ENCODE data around the gene TMEM165. TPM values are rescaled to one million over a fixed set of nuclear protein-coding genes. Genes with fewer than 3 reads are reported as not detected.
"Not testable (repeated sequence)": the region's sequence is repeated elsewhere in the genome, so short reads cannot be mapped to it uniquely, and the experiment has no call there.

TMEM165 gene
- total RNA-seq, 3 donors from 2014 or later (not counting 1 experiment from before 2014, with no cell fraction given): 86.9 to 113 (median 102) TPM

DNA sequence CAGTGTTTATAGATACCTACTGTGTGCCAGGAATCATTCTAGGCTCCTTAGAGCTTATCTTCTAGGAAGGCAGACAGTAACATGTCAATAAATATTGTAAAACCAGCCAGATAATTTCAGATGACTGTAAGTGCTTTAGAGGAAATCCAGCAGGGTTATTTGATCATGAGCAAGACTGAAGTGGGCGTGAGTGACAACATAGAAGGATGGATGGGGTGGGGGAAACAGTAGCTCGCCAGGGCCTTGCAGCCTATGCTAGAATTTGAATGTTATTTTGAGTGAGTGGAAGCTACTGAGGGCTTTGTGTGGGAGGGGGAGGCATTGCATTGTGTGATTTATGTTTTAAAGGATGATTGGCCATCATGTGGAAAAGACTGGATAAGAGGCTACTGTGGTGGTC, 43.0 kb upstream of the TMEM165 start:
- Histone ChIP-seq H3K4me3 (ENCODE audit: low read length) (no peak overlapping the region), H3K27ac (ENCODE audit: low read length) (no peak overlapping the region), H3K27me3 (ENCODE audit: control insufficient read depth, insufficient read depth, low read length) (no peaks in the 10 kb centered on the region), H3K9me3 (ENCODE audit: control insufficient read depth, insufficient read depth, low read length) (no peaks in the 10 kb centered on the region), H3K4me1 (ENCODE audit: control insufficient read depth, insufficient read depth, low read length) (no peaks in the 10 kb centered on the region), H3K36me3 (ENCODE audit: control insufficient read depth, insufficient read depth, low read length) (no peaks in the 10 kb centered on the region)
- Mint-ChIP-seq H3K27me3 (ENCODE audit: low read depth in 2 of 2) (no peaks in the 10 kb centered on the region), H3K9me3 (no peaks in the 10 kb centered on the region), H3K27ac (no peak overlapping the region), H3K4me3 (no peak overlapping the region), H3K36me3 (no peaks in the 10 kb centered on the region), H3K4me1 (no peaks in the 10 kb centered on the region)
- TF ChIP-seq, protein P1, sequence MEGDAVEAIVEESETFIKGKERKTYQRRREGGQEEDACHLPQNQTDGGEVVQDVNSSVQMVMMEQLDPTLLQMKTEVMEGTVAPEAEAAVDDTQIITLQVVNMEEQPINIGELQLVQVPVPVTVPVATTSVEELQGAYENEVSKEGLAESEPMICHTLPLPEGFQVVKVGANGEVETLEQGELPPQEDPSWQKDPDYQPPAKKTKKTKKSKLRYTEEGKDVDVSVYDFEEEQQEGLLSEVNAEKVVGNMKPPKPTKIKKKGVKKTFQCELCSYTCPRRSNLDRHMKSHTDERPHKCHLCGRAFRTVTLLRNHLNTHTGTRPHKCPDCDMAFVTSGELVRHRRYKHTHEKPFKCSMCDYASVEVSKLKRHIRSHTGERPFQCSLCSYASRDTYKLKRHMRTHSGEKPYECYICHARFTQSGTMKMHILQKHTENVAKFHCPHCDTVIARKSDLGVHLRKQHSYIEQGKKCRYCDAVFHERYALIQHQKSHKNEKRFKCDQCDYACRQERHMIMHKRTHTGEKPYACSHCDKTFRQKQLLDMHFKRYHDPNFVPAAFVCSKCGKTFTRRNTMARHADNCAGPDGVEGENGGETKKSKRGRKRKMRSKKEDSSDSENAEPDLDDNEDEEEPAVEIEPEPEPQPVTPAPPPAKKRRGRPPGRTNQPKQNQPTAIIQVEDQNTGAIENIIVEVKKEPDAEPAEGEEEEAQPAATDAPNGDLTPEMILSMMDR (IDR thresholded peaks at IDR 0.05): no peak
- ATAC-seq (no peak), DNase-seq (no peak)
- 95% methylated on average over 2 of the region's 2 CpGs for WGBS (ENCODE audit: insufficient coverage)
- intact Hi-C loops (cut with micrococcal nuclease): no loop called here

DNA sequence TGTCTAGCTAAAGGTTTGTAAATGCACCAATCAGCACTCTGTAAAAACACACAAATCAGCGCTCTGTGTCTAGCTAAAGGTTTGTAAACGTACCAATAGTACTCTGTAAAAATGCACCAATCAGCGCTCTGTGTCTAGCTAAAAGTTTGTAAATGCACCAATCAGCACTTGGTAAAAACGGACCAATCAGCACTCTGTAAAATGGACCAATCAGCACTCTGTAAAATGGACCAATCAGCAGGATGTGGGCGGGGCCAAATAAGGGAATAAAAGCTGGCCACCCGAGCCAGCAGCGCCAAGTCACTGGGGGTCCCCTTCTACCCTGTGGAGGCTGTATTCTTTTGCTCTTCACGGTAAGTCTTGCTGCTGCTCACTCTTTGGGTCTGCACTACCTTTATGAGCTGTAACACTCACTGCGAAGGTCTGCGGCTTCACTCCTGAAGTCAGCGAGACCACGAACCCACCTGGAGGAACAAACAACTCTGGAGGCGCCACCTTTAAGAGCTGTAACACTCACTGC, 42.5 kb upstream of the TMEM165 start:
- H3K4me1 Mint-ChIP-seq; H3K9me3 Mint-ChIP-seq; H3K27ac Mint-ChIP-seq; DNase-seq; H3K27me3 Mint-ChIP-seq (ENCODE audit: low read depth in 2 of 2); H3K4me3 Mint-ChIP-seq; intact Hi-C loops (cut with micrococcal nuclease); H3K27ac ChIP-seq (ENCODE audit: low read length); H3K4me1 ChIP-seq (ENCODE audit: control insufficient read depth, insufficient read depth, low read length); H3K36me3 Mint-ChIP-seq; ATAC-seq; H3K27me3 ChIP-seq (ENCODE audit: control insufficient read depth, insufficient read depth, low read length); H3K36me3 ChIP-seq (ENCODE audit: control insufficient read depth, insufficient read depth, low read length); H3K9me3 ChIP-seq (ENCODE audit: control insufficient read depth, insufficient read depth, low read length); H3K4me3 ChIP-seq (ENCODE audit: low read length): not testable (repeated sequence)
- WGBS (ENCODE audit: insufficient coverage): over 99% methylated on average over 13 of the region's 13 CpGs

DNA sequence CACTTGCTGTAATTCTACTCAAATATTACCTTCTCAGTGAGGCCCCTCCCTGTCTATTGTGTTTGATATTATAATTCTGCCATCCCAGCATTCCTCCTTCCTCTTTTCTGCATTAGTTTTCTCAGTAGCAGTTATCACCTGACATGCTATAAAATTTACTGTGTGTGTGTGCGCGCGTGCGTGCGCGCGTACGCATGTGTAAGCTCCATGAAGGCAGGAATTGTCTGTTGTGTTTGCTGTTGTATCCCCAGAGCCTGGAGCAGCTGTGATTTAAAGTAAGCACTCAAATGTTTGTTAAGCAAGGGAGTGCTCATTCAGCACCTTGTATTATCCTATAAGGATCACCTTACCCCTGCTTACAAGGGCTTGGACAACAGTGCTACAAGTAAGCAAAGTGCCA, 41.1 kb upstream of the TMEM165 start:
- DNase-seq: no peak
- Histone ChIP-seq H3K27ac (ENCODE audit: low read length) (no peak overlapping the region), H3K4me3 (ENCODE audit: low read length) (no peak overlapping the region), H3K36me3 (ENCODE audit: control insufficient read depth, insufficient read depth, low read length) (no peaks in the 10 kb centered on the region), H3K27me3 (ENCODE audit: control insufficient read depth, insufficient read depth, low read length) (no peaks in the 10 kb centered on the region), H3K4me1 (ENCODE audit: control insufficient read depth, insufficient read depth, low read length) (no peaks in the 10 kb centered on the region), H3K9me3 (ENCODE audit: control insufficient read depth, insufficient read depth, low read length) (no peaks in the 10 kb centered on the region)
- H3K27me3 Mint-ChIP-seq (ENCODE audit: low read depth in 2 of 2): no peaks in the 10 kb centered on the region
- TF ChIP-seq, protein P1 (IDR thresholded peaks at IDR 0.05): no peak
- 86% methylated on average over 8 of the region's 8 CpGs for WGBS (ENCODE audit: insufficient coverage)
- ATAC-seq: no peak
- no peak overlapping the region for H3K27ac Mint-ChIP-seq
- no peaks in the 10 kb centered on the region for H3K36me3 Mint-ChIP-seq
- no peak overlapping the region for H3K4me3 Mint-ChIP-seq
- no peaks in the 10 kb centered on the region for H3K9me3 Mint-ChIP-seq
- H3K4me1 Mint-ChIP-seq: no peaks in the 10 kb centered on the region
- intact Hi-C loops (cut with micrococcal nuclease): no loop called here

DNA sequence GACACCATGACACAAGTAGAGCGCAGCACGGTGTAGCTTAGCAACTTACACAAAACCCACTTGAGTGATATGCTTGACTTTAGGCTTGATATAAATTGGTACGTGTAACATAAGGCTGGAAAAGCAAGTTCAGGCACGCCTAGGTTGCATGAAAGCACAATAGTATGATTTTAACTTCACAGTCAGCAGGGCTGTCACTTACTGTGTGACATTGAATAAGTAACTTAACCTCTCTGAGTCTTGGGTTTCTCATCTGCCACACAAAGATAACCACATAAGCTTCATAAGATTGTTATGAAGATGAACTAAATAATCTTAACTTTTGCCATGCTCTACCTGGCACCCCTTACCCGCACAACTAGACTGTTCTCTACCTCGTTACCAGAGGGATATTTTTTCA, 40.2 kb upstream of the TMEM165 start:
- Mint-ChIP-seq H3K27ac (no peak overlapping the region), H3K9me3 (no peaks in the 10 kb centered on the region), H3K4me3 (no peak overlapping the region), H3K27me3 (ENCODE audit: low read depth in 2 of 2) (no peaks in the 10 kb centered on the region), H3K4me1 (no peaks in the 10 kb centered on the region), H3K36me3 (no peaks in the 10 kb centered on the region)
- intact Hi-C loops (cut with micrococcal nuclease): no loop called here
- 73% methylated on average over 4 of the region's 6 CpGs for WGBS (ENCODE audit: insufficient coverage)
- TF ChIP-seq, protein P1 (IDR thresholded peaks at IDR 0.05): no peak
- no peak for ATAC-seq
- Histone ChIP-seq H3K4me3 (ENCODE audit: low read length) (no peak overlapping the region), H3K27me3 (ENCODE audit: control insufficient read depth, insufficient read depth, low read length) (no peaks in the 10 kb centered on the region), H3K9me3 (ENCODE audit: control insufficient read depth, insufficient read depth, low read length) (no peaks in the 10 kb centered on the region), H3K4me1 (ENCODE audit: control insufficient read depth, insufficient read depth, low read length) (no peaks in the 10 kb centered on the region), H3K36me3 (ENCODE audit: control insufficient read depth, insufficient read depth, low read length) (no peaks in the 10 kb centered on the region), H3K27ac (ENCODE audit: low read length) (no peak overlapping the region)
- no peak for DNase-seq

Data from natural killer cell (primary cell).